Hepatocyte (in vitro differentiated cells): Measurements from ENCODE around the gene CHST15.

Source experiments
- CTCF ChIP-seq: fragments of 200-600 bp; sonication (generic); IDR thresholded peaks from 2 replicates; pipeline ENCODE4 v1.5.1; 2016; ENCODE audit warnings: antibody characterized with exemption, mild to moderate bottlenecking; ENCODE audit not compliant: poor library complexity
- EZH2 ChIP-seq: fragments of 200-600 bp; sonication (generic); IDR thresholded peaks from 2 replicates; pipeline ENCODE4 v1.6.1; 2016; ENCODE audit warnings: antibody characterized with exemption, mild to moderate bottlenecking, borderline replicate concordance

GRCh38 chr10:123958241-123958640 lies 135.2 kb downstream of the CHST15 start:
- no peak for TF ChIP-seq CTCF
- TF ChIP-seq EZH2, result no peak
